SK-N-SH (cell line): ENCODE results near the gene GLRA1.

Source experiments
- EP300 ChIP-seq, 2 experiments: IDR thresholded peaks; 2 replicates each; pipeline versions ENCODE4 v1.4.0 to v1.6.1; 2012; ENCODE audit warnings: borderline replicate concordance in 1 of 2, low read depth in 1 of 2, low read length in 1 of 2
- JUND ChIP-seq: IDR thresholded peaks from 2 replicates; pipeline ENCODE4 v1.4.0; 2012
- RXRA ChIP-seq: IDR thresholded peaks from 2 replicates; pipeline ENCODE4 v1.4.0; 2012; ENCODE audit warnings: low read depth, mild to moderate bottlenecking, borderline replicate concordance
- SIN3A ChIP-seq: IDR thresholded peaks from 2 replicates; pipeline ENCODE4 v1.6.1; 2012; ENCODE audit warnings: low read depth, mild to moderate bottlenecking, low read length, moderate library complexity, borderline replicate concordance
- TEAD4 ChIP-seq: IDR thresholded peaks from 2 replicates; pipeline ENCODE4 v1.4.0; 2012; ENCODE audit warnings: mild to moderate bottlenecking, borderline replicate concordance; ENCODE audit not compliant: insufficient read depth
- TF ChIP-seq, protein P1 (sequence below): fragments of 200-600 bp; sonication (generic); IDR thresholded peaks from 2 replicates; pipeline ENCODE4 v1.6.1; 2017; ENCODE audit warnings: antibody characterized with exemption, mild to moderate bottlenecking, moderate library complexity
- TF ChIP-seq, protein P2 (sequence below): IDR thresholded peaks from 2 replicates; pipeline ENCODE4 v1.4.0; 2012; ENCODE audit warnings: low read depth, borderline replicate concordance

DNA sequence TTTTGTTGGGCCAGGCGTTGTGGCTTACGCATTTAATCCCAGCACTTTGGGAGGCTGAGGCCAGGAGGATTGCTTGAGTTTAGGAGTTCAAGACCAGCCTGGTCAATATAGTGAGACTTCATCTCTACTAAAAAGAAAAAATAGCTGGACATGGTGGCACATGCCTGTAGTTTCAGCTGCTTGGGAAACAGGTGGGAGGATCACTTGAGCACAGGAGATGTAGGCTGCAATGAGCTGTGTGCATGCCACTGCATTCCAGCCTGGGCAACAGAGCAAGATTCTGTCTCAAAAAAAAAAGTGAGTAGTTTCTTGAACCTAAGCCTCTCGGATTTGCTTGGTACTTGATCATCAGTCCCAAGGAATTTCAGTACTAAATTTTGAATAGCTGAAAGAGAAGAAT, 126.0 kb downstream of the GLRA1 start:
- no peak for TF ChIP-seq SIN3A
- TF ChIP-seq EP300 (IDR thresholded peaks at IDR 0.05; ENCODE audit: borderline replicate concordance in 1 of 2, low read depth in 1 of 2, low read length in 1 of 2), result no peak
- no peak for TF ChIP-seq JUND
- TF ChIP-seq, protein P1, sequence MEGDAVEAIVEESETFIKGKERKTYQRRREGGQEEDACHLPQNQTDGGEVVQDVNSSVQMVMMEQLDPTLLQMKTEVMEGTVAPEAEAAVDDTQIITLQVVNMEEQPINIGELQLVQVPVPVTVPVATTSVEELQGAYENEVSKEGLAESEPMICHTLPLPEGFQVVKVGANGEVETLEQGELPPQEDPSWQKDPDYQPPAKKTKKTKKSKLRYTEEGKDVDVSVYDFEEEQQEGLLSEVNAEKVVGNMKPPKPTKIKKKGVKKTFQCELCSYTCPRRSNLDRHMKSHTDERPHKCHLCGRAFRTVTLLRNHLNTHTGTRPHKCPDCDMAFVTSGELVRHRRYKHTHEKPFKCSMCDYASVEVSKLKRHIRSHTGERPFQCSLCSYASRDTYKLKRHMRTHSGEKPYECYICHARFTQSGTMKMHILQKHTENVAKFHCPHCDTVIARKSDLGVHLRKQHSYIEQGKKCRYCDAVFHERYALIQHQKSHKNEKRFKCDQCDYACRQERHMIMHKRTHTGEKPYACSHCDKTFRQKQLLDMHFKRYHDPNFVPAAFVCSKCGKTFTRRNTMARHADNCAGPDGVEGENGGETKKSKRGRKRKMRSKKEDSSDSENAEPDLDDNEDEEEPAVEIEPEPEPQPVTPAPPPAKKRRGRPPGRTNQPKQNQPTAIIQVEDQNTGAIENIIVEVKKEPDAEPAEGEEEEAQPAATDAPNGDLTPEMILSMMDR, result no peak
- TF ChIP-seq, protein P2, sequence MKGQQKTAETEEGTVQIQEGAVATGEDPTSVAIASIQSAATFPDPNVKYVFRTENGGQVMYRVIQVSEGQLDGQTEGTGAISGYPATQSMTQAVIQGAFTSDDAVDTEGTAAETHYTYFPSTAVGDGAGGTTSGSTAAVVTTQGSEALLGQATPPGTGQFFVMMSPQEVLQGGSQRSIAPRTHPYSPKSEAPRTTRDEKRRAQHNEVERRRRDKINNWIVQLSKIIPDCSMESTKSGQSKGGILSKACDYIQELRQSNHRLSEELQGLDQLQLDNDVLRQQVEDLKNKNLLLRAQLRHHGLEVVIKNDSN, result no peak
- no peak for TF ChIP-seq TEAD4
- TF ChIP-seq RXRA, result no peak
